HepG2 (cell line): Measurements from ENCODE around the gene ZNF318. TPM values are rescaled to one million over a fixed set of nuclear protein-coding genes. Genes with fewer than 3 reads are reported as not detected.

Experiments used
- DMAP1 ChIP-seq: IDR thresholded peaks from 2 replicates; pipeline ENCODE4 v1.6.1; 2016
- GATAD1 ChIP-seq: IDR thresholded peaks from 2 replicates; pipeline ENCODE4 v1.6.1; 2016; ENCODE audit warnings: missing genetic modification reagents, missing compliant biosample characterization
- KLF9 ChIP-seq: IDR thresholded peaks from 2 replicates; pipeline ENCODE4 v1.6.1; 2016; ENCODE audit warnings: low read depth
- MIER3 ChIP-seq: IDR thresholded peaks from 2 replicates; pipeline ENCODE4 v1.6.1; 2016; ENCODE audit warnings: missing compliant biosample characterization, borderline replicate concordance
- NCOA5 ChIP-seq: sonication (generic); formaldehyde crosslinking; IDR thresholded peaks from 2 replicates; pipeline ENCODE4 v1.4.0; 2020; ENCODE audit warnings: missing genetic modification reagents
- NR2F6 ChIP-seq, 2 experiments: IDR thresholded peaks; 2 replicates each; pipeline ENCODE4 v1.6.1; 2016; ENCODE audit warnings: antibody characterized with exemption in 1 of 2, mild to moderate bottlenecking in 1 of 2
- SETDB1 ChIP-seq: sonication (generic); formaldehyde crosslinking; IDR thresholded peaks from 2 replicates; pipeline ENCODE4 v1.5.1; 2020; ENCODE audit warnings: missing genetic modification reagents, mild to moderate bottlenecking, borderline replicate concordance
- SRSF9 ChIP-seq: fragments of 200-400 bp; formaldehyde crosslinking; IDR thresholded peaks from 2 replicates; pipeline ENCODE4 v1.6.1; 2018; ENCODE audit warnings: borderline replicate concordance, mild to moderate bottlenecking, low read depth, low read length; ENCODE audit not compliant: insufficient read depth, poor library complexity, severe bottlenecking
- ZBTB21 ChIP-seq: sonication (generic); formaldehyde crosslinking; IDR thresholded peaks from 2 replicates; pipeline ENCODE4 v1.4.0; 2020; ENCODE audit warnings: missing genetic modification reagents
- ZFP90 ChIP-seq: sonication (generic); formaldehyde crosslinking; IDR thresholded peaks from 2 replicates; pipeline ENCODE4 v1.8.0; 2022; ENCODE audit warnings: missing genetic modification reagents, mild to moderate bottlenecking, inconsistent platforms, borderline replicate concordance
- ZNF101 ChIP-seq: sonication (generic); formaldehyde crosslinking; IDR thresholded peaks from 2 replicates; pipeline ENCODE4 v1.4.0; 2020; ENCODE audit warnings: mild to moderate bottlenecking, low read depth, missing genetic modification reagents, borderline replicate concordance
- ZNF234 ChIP-seq: sonication (generic); formaldehyde crosslinking; conservative IDR thresholded peaks from 2 replicates; pipeline ENCODE4 v1.5.1; 2020; ENCODE audit warnings: mild to moderate bottlenecking, missing genetic modification reagents
- polyA plus RNA-seq, 8 experiments: library from polyadenylated mRNA; depleted of rRNA in 3 of 8; stranded (reverse) in 7 of 8; unstranded in 1 of 8; fragments of >200 nt; fragmentation: Illumina TruSeq in 4 of 8; extraction: Trizol in 4 of 8; gene quantifications; 2 replicates each; pipeline versions ENCODE4 v1.2.1 to v1.2.3, GENCODE V29; 2011 to 2016; ENCODE audit warnings: low read depth in 4 of 8, missing spikeins in 1 of 8, mixed read lengths in 1 of 8; ENCODE audit not compliant: insufficient read depth in 1 of 8
- total RNA-seq, 5 experiments: library from RNA; depleted of rRNA; stranded (reverse); fragments of >200 nt; fragmentation: Illumina TruSeq; extraction: Trizol; gene quantifications; 2 replicates each; pipeline ENCODE4 v1.2.3, GENCODE V29; 2016; ENCODE audit warnings: low read depth in 1 of 5
- TF ChIP-seq, protein P1 (sequence below): sonication (generic); formaldehyde crosslinking; IDR thresholded peaks from 2 replicates; pipeline ENCODE4 v1.4.0; 2020; ENCODE audit warnings: missing genetic modification reagents, mild to moderate bottlenecking, borderline replicate concordance
- TF ChIP-seq, protein P2 (sequence below): sonication (generic); formaldehyde crosslinking; IDR thresholded peaks from 2 replicates; pipeline ENCODE4 v1.4.0; 2020; ENCODE audit warnings: missing genetic modification reagents
- TF ChIP-seq, protein P3 (sequence below): sonication (generic); formaldehyde crosslinking; IDR thresholded peaks from 2 replicates; pipeline ENCODE4 v1.4.0; 2020; ENCODE audit warnings: missing genetic modification reagents
- TF ChIP-seq, protein P4 (sequence below): sonication (generic); formaldehyde crosslinking; IDR thresholded peaks from 2 replicates; pipeline ENCODE4 v1.4.0; 2020; ENCODE audit warnings: missing genetic modification reagents

The ZNF318 gene
- total and polyA plus RNA-seq, 2 of the 13 experiments (the other 11 are each of a cell fraction or from before 2014, with no cell fraction given) = 13.0 to 14.5 TPM

DNA sequence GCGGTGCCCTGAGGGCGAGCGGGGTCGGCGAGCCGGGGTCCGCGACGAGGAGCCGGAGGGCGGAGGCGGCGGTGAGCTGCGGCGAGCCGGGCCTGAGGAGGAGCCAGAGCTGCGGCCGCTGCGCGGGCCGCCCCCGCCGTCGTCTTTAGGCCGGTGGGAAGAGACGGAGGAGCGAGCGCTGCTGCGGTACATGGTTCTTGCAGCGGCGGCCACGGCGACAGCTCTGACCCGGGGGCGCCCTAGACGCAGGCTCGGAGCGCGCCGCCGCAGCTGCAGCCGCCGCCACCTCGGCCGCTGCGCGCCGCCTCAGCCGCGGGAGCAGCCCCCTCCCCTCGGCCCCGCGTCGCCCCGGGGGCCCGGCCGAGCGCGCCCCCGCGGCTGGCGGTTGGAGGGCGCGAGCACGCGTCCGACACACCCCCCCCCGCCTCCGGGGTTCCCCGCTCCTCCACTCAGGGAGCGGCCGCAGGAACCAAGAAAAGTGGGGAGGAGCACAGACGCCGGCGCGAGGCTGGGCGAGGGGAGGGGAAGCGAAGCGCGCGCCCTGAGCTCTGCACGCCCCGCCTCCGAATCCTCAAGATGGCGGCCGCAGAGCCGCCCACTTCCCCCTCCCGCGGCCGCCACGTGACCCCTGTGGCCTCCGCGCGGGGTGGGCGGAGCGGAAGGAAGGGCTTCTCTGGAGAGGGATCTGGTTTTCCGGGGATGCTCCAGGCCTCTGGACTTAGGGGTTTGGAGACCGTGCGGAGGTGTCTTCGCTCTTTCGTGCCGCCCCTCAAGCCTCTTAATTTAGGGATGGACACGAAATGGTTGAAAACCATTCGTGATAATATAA is at the start of gene ZNF318 (continued):
- TF ChIP-seq, protein P1, sequence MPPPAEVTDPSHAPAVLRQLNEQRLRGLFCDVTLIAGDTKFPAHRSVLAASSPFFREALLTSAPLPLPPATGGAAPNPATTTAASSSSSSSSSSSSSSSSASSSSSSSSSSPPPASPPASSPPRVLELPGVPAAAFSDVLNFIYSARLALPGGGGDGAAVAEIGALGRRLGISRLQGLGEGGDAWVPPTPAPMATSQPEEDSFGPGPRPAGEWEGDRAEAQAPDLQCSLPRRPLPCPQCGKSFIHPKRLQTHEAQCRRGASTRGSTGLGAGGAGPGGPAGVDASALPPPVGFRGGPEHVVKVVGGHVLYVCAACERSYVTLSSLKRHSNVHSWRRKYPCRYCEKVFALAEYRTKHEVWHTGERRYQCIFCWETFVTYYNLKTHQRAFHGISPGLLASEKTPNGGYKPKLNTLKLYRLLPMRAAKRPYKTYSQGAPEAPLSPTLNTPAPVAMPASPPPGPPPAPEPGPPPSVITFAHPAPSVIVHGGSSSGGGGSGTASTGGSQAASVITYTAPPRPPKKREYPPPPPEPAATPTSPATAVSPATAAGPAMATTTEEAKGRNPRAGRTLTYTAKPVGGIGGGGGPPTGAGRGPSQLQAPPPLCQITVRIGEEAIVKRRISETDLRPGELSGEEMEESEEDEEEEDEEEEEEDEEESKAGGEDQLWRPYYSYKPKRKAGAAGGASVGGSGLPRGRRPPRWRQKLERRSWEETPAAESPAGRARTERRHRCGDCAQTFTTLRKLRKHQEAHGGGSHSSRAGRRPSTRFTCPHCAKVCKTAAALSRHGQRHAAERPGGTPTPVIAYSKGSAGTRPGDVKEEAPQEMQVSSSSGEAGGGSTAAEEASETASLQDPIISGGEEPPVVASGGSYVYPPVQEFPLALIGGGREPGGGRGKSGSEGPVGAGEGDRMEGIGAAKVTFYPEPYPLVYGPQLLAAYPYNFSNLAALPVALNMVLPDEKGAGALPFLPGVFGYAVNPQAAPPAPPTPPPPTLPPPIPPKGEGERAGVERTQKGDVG (CRISPR knock-in tag) = no peak
- TF ChIP-seq GATAD1 (CRISPR knock-in tag) (peak; percentile 49), ZBTB21 (CRISPR knock-in tag) (no peak), ZNF101 (CRISPR knock-in tag) (no peak), DMAP1 (peak; percentile 39; the same call in 1 of the 2 replicates), SETDB1 (CRISPR knock-in tag) (no peak), SRSF9 (no peak), KLF9 (CRISPR knock-in tag) (no peak; the same call in none of the 2 replicates), MIER3 (CRISPR knock-in tag) (0 out of 2 replicates have a peak, but pooled peaks have one; percentile 13), NCOA5 (CRISPR knock-in tag) (no peak), NR2F6 (IDR thresholded peaks at IDR 0.05) (peak; percentile 51), NR2F6 (CRISPR knock-in tag; IDR thresholded peaks at IDR 0.05) (peak; percentile 64; the same call in 1 of the 2 replicates), ZNF234 (CRISPR knock-in tag) (no peak; the same call in 1 of the 2 replicates), ZFP90 (no peak)
- TF ChIP-seq, protein P2, sequence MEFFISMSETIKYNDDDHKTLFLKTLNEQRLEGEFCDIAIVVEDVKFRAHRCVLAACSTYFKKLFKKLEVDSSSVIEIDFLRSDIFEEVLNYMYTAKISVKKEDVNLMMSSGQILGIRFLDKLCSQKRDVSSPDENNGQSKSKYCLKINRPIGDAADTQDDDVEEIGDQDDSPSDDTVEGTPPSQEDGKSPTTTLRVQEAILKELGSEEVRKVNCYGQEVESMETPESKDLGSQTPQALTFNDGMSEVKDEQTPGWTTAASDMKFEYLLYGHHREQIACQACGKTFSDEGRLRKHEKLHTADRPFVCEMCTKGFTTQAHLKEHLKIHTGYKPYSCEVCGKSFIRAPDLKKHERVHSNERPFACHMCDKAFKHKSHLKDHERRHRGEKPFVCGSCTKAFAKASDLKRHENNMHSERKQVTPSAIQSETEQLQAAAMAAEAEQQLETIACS (CRISPR knock-in tag) = peak; percentile 95
- TF ChIP-seq, protein P3, sequence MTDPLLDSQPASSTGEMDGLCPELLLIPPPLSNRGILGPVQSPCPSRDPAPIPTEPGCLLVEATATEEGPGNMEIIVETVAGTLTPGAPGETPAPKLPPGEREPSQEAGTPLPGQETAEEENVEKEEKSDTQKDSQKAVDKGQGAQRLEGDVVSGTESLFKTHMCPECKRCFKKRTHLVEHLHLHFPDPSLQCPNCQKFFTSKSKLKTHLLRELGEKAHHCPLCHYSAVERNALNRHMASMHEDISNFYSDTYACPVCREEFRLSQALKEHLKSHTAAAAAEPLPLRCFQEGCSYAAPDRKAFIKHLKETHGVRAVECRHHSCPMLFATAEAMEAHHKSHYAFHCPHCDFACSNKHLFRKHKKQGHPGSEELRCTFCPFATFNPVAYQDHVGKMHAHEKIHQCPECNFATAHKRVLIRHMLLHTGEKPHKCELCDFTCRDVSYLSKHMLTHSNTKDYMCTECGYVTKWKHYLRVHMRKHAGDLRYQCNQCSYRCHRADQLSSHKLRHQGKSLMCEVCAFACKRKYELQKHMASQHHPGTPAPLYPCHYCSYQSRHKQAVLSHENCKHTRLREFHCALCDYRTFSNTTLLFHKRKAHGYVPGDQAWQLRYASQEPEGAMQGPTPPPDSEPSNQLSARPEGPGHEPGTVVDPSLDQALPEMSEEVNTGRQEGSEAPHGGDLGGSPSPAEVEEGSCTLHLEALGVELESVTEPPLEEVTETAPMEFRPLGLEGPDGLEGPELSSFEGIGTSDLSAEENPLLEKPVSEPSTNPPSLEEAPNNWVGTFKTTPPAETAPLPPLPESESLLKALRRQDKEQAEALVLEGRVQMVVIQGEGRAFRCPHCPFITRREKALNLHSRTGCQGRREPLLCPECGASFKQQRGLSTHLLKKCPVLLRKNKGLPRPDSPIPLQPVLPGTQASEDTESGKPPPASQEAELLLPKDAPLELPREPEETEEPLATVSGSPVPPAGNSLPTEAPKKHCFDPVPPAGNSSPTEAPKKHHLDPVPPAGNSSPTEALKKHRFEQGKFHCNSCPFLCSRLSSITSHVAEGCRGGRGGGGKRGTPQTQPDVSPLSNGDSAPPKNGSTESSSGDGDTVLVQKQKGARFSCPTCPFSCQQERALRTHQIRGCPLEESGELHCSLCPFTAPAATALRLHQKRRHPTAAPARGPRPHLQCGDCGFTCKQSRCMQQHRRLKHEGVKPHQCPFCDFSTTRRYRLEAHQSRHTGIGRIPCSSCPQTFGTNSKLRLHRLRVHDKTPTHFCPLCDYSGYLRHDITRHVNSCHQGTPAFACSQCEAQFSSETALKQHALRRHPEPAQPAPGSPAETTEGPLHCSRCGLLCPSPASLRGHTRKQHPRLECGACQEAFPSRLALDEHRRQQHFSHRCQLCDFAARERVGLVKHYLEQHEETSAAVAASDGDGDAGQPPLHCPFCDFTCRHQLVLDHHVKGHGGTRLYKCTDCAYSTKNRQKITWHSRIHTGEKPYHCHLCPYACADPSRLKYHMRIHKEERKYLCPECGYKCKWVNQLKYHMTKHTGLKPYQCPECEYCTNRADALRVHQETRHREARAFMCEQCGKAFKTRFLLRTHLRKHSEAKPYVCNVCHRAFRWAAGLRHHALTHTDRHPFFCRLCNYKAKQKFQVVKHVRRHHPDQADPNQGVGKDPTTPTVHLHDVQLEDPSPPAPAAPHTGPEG (CRISPR knock-in tag) = no peak
- TF ChIP-seq, protein P4, sequence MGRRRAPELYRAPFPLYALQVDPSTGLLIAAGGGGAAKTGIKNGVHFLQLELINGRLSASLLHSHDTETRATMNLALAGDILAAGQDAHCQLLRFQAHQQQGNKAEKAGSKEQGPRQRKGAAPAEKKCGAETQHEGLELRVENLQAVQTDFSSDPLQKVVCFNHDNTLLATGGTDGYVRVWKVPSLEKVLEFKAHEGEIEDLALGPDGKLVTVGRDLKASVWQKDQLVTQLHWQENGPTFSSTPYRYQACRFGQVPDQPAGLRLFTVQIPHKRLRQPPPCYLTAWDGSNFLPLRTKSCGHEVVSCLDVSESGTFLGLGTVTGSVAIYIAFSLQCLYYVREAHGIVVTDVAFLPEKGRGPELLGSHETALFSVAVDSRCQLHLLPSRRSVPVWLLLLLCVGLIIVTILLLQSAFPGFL (CRISPR knock-in tag) = no peak
